ENCODE measurements around the gene TRABD.
A peak's percentile ranks its signal among the peaks of the same experiment; 100 is the strongest.

Gene TRABD

GRCh38 chr22:50184004-50184901 is 1.5 kb upstream of the TRABD start:
- peak overlapping the region; percentile 99 for H3K4me2 ChIP-seq (ENCODE audit: low read length)
- peaks cover 4% of the 10 kb centered on the region; the same call in 1 of the 2 replicates for H3K27me3 ChIP-seq (ENCODE audit: insufficient read depth, low read length)
- H3K9ac ChIP-seq (ENCODE audit: low read length), result peak overlapping the region; percentile 92; the same call in 1 of the 2 replicates
- H3K4me1 ChIP-seq (ENCODE audit: insufficient read depth, low read length, severe bottlenecking), result peaks cover 43% of the 10 kb centered on the region
- no peak overlapping the region for H3K27ac ChIP-seq (ENCODE audit: low read depth, low read length, poor library complexity, severe bottlenecking)
- no peak for TF ChIP-seq EZH2 (IDR thresholded peaks at IDR 0.05; ENCODE audit: borderline replicate concordance, low read length)
- TF ChIP-seq, protein P1, sequence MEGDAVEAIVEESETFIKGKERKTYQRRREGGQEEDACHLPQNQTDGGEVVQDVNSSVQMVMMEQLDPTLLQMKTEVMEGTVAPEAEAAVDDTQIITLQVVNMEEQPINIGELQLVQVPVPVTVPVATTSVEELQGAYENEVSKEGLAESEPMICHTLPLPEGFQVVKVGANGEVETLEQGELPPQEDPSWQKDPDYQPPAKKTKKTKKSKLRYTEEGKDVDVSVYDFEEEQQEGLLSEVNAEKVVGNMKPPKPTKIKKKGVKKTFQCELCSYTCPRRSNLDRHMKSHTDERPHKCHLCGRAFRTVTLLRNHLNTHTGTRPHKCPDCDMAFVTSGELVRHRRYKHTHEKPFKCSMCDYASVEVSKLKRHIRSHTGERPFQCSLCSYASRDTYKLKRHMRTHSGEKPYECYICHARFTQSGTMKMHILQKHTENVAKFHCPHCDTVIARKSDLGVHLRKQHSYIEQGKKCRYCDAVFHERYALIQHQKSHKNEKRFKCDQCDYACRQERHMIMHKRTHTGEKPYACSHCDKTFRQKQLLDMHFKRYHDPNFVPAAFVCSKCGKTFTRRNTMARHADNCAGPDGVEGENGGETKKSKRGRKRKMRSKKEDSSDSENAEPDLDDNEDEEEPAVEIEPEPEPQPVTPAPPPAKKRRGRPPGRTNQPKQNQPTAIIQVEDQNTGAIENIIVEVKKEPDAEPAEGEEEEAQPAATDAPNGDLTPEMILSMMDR (IDR thresholded peaks at IDR 0.05; ENCODE audit: low read length), result no peak
- no peaks in the 10 kb centered on the region for H3K9me2 ChIP-seq (ENCODE audit: low read depth, low read length)
- peaks cover 5% of the 10 kb centered on the region; the same call in 1 of the 2 replicates for H3K79me2 ChIP-seq (ENCODE audit: insufficient read depth, low read length)
- peak overlapping the region; percentile 80 for H3K4me3 ChIP-seq (ENCODE audit: low read depth, low read length, poor library complexity, severe bottlenecking)
- peaks cover 15% of the 10 kb centered on the region; the same call in 1 of the 2 replicates for H3K36me3 ChIP-seq (ENCODE audit: insufficient read depth, low read length)
- H3F3A ChIP-seq (ENCODE audit: insufficient read depth, low read length), result 0 out of 2 replicates have a peak, but pooled peaks cover 8% of the 10 kb centered on the region
- H2AFZ ChIP-seq (ENCODE audit: low read length), result no peak overlapping the region
- H4K20me1 ChIP-seq (ENCODE audit: insufficient read depth, low read length), result no peaks in the 10 kb centered on the region
- no peaks in the 10 kb centered on the region for H3K9me3 ChIP-seq (ENCODE audit: low read length)

DNA sequence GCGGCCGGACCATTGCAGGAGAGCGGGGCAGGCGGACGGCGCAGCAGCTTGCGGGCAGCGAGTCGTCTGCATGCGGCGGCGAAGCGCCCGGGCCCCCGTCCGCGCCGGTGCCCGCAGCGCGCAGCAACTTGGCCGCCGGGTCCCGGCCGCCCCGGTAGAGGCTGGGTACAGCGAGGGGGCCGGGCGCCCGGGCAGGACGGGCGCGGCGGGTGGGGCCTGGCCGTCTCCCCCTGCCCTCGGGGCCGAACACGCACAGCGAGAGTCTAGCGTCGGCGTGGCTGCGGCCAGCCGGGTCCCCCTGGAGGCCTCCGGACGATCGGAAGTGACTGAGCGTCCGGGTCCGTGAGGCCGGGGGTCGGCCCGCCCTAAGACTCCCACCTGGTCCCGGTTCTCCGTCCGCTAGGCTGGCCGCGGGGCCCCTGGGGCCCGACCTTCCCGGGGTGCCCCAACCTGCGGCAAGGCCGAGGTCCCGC is 775 bp upstream of the TRABD start:
- no peaks in the 10 kb centered on the region for H3K9me3 ChIP-seq (ENCODE audit: low read length)
- H3K79me2 ChIP-seq (ENCODE audit: insufficient read depth, low read length), result peaks cover 5% of the 10 kb centered on the region; the same call in 1 of the 2 replicates
- H3K4me3 ChIP-seq (ENCODE audit: low read depth, low read length, poor library complexity, severe bottlenecking), result peak overlapping the region; percentile 80
- no peaks in the 10 kb centered on the region for H3K9me2 ChIP-seq (ENCODE audit: low read depth, low read length)
- 0 out of 2 replicates have a peak, but pooled peaks cover 9% of the 10 kb centered on the region for H3F3A ChIP-seq (ENCODE audit: insufficient read depth, low read length)
- H3K4me1 ChIP-seq (ENCODE audit: insufficient read depth, low read length, severe bottlenecking), result peaks cover 50% of the 10 kb centered on the region
- H3K36me3 ChIP-seq (ENCODE audit: insufficient read depth, low read length), result peaks cover 15% of the 10 kb centered on the region; the same call in 1 of the 2 replicates
- no peaks in the 10 kb centered on the region for H4K20me1 ChIP-seq (ENCODE audit: insufficient read depth, low read length)
- H3K27me3 ChIP-seq (ENCODE audit: insufficient read depth, low read length), result peaks cover 4% of the 10 kb centered on the region; the same call in 1 of the 2 replicates
- H3K27ac ChIP-seq (ENCODE audit: low read depth, low read length, poor library complexity, severe bottlenecking), result no peak overlapping the region
- TF ChIP-seq, protein P1 (IDR thresholded peaks at IDR 0.05; ENCODE audit: low read length), result no peak
- TF ChIP-seq EZH2 (IDR thresholded peaks at IDR 0.05; ENCODE audit: borderline replicate concordance, low read length), result no peak
- H3K4me2 ChIP-seq (ENCODE audit: low read length), result peak overlapping the region; percentile 99
- H2AFZ ChIP-seq (ENCODE audit: low read length), result no peak overlapping the region
- H3K9ac ChIP-seq (ENCODE audit: low read length), result peak overlapping the region; percentile 92

DNA sequence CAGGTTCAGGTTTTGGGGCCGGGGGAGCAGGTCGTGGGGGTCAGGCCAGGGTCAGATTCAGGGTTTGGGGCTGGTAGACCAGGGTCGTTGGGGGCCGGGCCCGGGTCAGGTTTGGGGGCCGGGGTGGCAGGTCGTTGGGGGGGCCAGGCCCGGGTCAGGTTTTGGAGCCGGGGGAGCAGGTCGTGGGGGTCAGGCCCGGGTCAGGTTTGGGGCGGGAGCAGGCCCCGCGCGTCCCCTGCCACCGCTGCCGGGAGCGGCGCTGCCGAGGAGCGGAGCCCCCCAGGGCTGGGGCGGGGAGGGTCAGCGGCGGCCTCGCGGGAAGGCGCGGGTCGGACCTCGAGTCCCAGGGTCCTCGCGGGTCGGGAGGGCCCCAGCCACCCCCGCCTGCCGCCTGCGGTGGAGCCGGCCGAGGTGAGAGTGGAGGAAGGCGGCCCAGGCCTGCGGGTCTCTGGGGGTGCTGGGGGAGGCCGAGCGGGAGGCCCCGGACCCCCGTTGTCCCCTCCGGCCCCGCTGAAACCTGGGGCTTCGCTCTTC is 535 bp downstream of the TRABD start:
- Histone ChIP-seq H3K27me3 (ENCODE audit: insufficient read depth, low read length) (peaks cover 4% of the 10 kb centered on the region; the same call in 1 of the 2 replicates), H3K9me3 (ENCODE audit: low read length) (no peaks in the 10 kb centered on the region), H3K4me2 (ENCODE audit: low read length) (peak overlapping the region; percentile 94), H3K4me1 (ENCODE audit: insufficient read depth, low read length, severe bottlenecking) (peaks cover 63% of the 10 kb centered on the region), H3K36me3 (ENCODE audit: insufficient read depth, low read length) (peaks cover 15% of the 10 kb centered on the region; the same call in 1 of the 2 replicates), H4K20me1 (ENCODE audit: insufficient read depth, low read length) (no peaks in the 10 kb centered on the region), H2AFZ (ENCODE audit: low read length) (no peak overlapping the region), H3K79me2 (ENCODE audit: insufficient read depth, low read length) (peaks cover 5% of the 10 kb centered on the region; the same call in 1 of the 2 replicates), H3F3A (ENCODE audit: insufficient read depth, low read length) (peaks cover 15% of the 10 kb centered on the region; the same call in 1 of the 2 replicates), H3K9ac (ENCODE audit: low read length) (peak overlapping the region; percentile 100), H3K4me3 (ENCODE audit: low read depth, low read length, poor library complexity, severe bottlenecking) (peak overlapping the region; percentile 97), H3K27ac (ENCODE audit: low read depth, low read length, poor library complexity, severe bottlenecking) (peak overlapping the region; percentile 100), H3K9me2 (ENCODE audit: low read depth, low read length) (no peaks in the 10 kb centered on the region)
- no peak for TF ChIP-seq EZH2 (IDR thresholded peaks at IDR 0.05; ENCODE audit: borderline replicate concordance, low read length)
- TF ChIP-seq, protein P1 (IDR thresholded peaks at IDR 0.05; ENCODE audit: low read length), result no peak
